ENCODE measurements around the gene LRPPRC. TPM values are rescaled to one million over a fixed set of nuclear protein-coding genes. Genes with fewer than 3 reads are reported as not detected.

LRPPRC gene
- total and polyA plus RNA-seq, 10 of the 15 experiments (the other 5 are each of a cell fraction or from before 2014, with no cell fraction given) = 34.1 to 152 (median 97.0) TPM

DNA sequence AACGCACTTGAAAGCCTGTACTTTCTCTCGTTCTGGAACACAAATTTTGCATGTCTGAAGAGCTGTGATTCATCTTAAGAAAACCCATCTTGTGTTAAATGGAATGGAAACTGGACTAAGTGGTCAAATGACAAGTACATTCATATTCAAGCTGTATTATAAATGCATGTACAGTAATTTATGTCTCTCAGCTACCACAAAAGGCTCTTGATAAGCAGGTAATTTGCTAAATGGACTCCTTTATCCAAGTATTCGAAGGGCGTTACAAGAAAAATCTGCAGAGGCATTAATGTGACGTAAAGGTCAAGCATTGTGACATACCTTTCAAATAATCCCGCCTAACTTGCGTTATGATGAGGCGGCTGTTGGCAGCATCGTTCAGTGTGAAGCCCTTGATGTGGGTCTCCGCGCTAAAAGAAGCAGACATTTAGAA lies 90.4 kb downstream of the LRPPRC start (continued):
- TF ChIP-seq, protein P1, sequence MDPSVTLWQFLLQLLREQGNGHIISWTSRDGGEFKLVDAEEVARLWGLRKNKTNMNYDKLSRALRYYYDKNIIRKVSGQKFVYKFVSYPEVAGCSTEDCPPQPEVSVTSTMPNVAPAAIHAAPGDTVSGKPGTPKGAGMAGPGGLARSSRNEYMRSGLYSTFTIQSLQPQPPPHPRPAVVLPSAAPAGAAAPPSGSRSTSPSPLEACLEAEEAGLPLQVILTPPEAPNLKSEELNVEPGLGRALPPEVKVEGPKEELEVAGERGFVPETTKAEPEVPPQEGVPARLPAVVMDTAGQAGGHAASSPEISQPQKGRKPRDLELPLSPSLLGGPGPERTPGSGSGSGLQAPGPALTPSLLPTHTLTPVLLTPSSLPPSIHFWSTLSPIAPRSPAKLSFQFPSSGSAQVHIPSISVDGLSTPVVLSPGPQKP (IDR thresholded peaks at IDR 0.05; ENCODE audit: low read depth, low read length) = no peak
- TF ChIP-seq CREB1 (IDR thresholded peaks at IDR 0.05; ENCODE audit: low read depth) (0 out of 2 replicates have a peak, but pooled peaks have one; percentile 17), NR2C2 (IDR thresholded peaks at IDR 0.05; ENCODE audit: borderline replicate concordance, control insufficient read depth, insufficient read length, low read depth) (no peak), NR2F1 (conservative IDR thresholded peaks at IDR 0.05) (no peak), ZNF217 (IDR thresholded peaks at IDR 0.05) (peak; percentile 31; the same call in 1 of the 2 replicates), RELA (IDR thresholded peaks at IDR 0.05; ENCODE audit: borderline replicate concordance, partially characterized antibody) (no peak), SP1 (IDR thresholded peaks at IDR 0.05; ENCODE audit: low read depth, low read length) (no peak), IRF4 (IDR thresholded peaks at IDR 0.05; ENCODE audit: low read depth, low read length) (0 out of 2 replicates have a peak, but pooled peaks have one; percentile 34)

DNA sequence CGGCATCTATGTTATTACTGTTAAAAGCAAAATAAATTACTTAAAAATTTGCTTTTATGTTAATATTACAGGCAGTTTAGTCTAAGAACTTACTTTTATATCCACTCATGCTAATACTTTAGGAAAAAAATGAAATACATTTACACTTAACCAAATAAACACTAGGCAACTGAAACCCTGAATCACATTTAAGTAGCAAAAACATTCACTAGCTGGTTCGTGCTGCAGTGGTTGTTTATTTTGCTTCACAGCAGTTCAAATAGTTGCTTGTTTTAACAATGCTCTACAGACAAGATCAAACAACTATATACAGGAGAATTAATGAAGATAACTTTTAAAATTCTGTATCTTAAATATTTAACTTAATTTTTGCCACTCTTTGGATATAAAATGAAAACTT lies 96.2 kb downstream of the LRPPRC start:
- in situ Hi-C loops (cut with MboI) = no loop called here
- ATAC-seq = no peak
- WGBS (ENCODE audit: insufficient coverage, insufficient replicate concordance, low lambda C conversion rate, missing lambda C conversion rate) = 98% methylated on average over 2 of the region's 2 CpGs
- H3K4me1 ChIP-seq (ENCODE audit: control insufficient read depth, insufficient read depth, low read length) = no peaks in the 10 kb centered on the region
- ChIA-PET SMC1A (ENCODE audit: uncharacterized antibody, unreplicated experiment) (no interaction called here), POLR2A (no interaction called here), RAD21 (ENCODE audit: unreplicated experiment) (no interaction called here), CTCF (interaction anchor here (0.6 kb wide), 1 partner anchor 417 kb away, joined by 3 read pairs; no protein-coding TSS in a partner anchor)
- no peak overlapping the region for H3K4me3 ChIP-seq
- H3K9me3 ChIP-seq (replicated peaks; ENCODE audit: control insufficient read depth, insufficient read depth, low read length) = no peaks in the 10 kb centered on the region
- H3K79me2 ChIP-seq (ENCODE audit: control insufficient read depth, insufficient read depth, low read length) = no peaks in the 10 kb centered on the region
- no peak overlapping the region for H2AFZ ChIP-seq (ENCODE audit: control insufficient read depth, low read depth, low read length)
- no peak overlapping the region for H3K4me2 ChIP-seq (ENCODE audit: control insufficient read depth, insufficient read depth)
- BruUV-seq (replicated peaks) = no TSS peak
- no peak overlapping the region for H3K27ac ChIP-seq (ENCODE audit: control insufficient read depth, insufficient read depth)
- TF ChIP-seq NBN (IDR thresholded peaks at IDR 0.05) = no peak
- no peak for TF ChIP-seq ESRRA (IDR thresholded peaks at IDR 0.05; ENCODE audit: low read length)
- no peak for TF ChIP-seq CEBPB (IDR thresholded peaks at IDR 0.05; ENCODE audit: borderline replicate concordance in 1 of 2, low read depth in 2 of 2, low read length in 2 of 2)
- TF ChIP-seq, protein P2, sequence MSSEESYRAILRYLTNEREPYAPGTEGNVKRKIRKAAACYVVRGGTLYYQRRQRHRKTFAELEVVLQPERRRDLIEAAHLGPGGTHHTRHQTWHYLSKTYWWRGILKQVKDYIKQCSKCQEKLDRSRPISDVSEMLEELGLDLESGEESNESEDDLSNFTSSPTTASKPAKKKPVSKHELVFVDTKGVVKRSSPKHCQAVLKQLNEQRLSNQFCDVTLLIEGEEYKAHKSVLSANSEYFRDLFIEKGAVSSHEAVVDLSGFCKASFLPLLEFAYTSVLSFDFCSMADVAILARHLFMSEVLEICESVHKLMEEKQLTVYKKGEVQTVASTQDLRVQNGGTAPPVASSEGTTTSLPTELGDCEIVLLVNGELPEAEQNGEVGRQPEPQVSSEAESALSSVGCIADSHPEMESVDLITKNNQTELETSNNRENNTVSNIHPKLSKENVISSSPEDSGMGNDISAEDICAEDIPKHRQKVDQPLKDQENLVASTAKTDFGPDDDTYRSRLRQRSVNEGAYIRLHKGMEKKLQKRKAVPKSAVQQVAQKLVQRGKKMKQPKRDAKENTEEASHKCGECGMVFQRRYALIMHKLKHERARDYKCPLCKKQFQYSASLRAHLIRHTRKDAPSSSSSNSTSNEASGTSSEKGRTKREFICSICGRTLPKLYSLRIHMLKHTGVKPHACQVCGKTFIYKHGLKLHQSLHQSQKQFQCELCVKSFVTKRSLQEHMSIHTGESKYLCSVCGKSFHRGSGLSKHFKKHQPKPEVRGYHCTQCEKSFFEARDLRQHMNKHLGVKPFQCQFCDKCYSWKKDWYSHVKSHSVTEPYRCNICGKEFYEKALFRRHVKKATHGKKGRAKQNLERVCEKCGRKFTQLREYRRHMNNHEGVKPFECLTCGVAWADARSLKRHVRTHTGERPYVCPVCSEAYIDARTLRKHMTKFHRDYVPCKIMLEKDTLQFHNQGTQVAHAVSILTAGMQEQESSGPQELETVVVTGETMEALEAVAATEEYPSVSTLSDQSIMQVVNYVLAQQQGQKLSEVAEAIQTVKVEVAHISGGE (CRISPR knock-in tag; IDR thresholded peaks at IDR 0.05) = no peak
- no peak for TF ChIP-seq CREB1 (IDR thresholded peaks at IDR 0.05; ENCODE audit: low read depth)
- TF ChIP-seq IRF4 (IDR thresholded peaks at IDR 0.05; ENCODE audit: low read depth, low read length) = no peak
- intact Hi-C loops (cut with micrococcal nuclease; ENCODE audit: unreplicated experiment) = no loop called here
- no peak for DNase-seq (ENCODE audit: low read depth, low spot score)
- H3K27me3 ChIP-seq (replicated peaks in 1 of 2; ENCODE audit: control insufficient read depth in 2 of 2, insufficient read depth in 2 of 2, low read length in 1 of 2) = no peaks in the 10 kb centered on the region
- no peaks in the 10 kb centered on the region for H4K20me1 ChIP-seq (ENCODE audit: control insufficient read depth, insufficient read depth)
- peaks cover 5 to 20% of the 10 kb centered on the region in 2 experiments for H3K36me3 ChIP-seq (ENCODE audit: control insufficient read depth in 2 of 2, insufficient read depth in 2 of 2, low read length in 1 of 2)
- no peak overlapping the region for H3K9ac ChIP-seq (ENCODE audit: control insufficient read depth, insufficient read depth, low read length)
- no peak for FAIRE-seq
